ENCODE measurements around the gene TACR2.

The TACR2 gene

DNA sequence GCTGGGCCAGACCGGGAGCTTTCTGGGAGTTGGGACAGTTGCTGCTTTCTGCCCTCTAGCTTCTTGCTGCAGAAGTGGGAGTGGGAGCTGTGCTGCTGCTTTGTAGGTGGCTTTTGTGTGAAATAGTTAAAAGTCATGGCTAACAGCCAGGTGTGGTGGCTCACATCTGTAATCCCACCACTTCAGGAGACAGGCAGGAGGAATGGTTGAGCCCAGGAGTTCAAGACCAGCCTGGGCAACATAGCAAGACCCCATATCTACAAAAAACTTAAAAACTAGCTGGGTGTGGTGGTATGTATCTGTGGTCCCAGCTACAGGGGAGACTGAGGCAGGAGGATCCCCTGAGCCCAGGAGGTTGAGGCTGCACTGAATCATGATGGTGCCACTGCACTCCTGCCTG is 13.7 kb downstream of the TACR2 start:
- TF ChIP-seq, protein P1, sequence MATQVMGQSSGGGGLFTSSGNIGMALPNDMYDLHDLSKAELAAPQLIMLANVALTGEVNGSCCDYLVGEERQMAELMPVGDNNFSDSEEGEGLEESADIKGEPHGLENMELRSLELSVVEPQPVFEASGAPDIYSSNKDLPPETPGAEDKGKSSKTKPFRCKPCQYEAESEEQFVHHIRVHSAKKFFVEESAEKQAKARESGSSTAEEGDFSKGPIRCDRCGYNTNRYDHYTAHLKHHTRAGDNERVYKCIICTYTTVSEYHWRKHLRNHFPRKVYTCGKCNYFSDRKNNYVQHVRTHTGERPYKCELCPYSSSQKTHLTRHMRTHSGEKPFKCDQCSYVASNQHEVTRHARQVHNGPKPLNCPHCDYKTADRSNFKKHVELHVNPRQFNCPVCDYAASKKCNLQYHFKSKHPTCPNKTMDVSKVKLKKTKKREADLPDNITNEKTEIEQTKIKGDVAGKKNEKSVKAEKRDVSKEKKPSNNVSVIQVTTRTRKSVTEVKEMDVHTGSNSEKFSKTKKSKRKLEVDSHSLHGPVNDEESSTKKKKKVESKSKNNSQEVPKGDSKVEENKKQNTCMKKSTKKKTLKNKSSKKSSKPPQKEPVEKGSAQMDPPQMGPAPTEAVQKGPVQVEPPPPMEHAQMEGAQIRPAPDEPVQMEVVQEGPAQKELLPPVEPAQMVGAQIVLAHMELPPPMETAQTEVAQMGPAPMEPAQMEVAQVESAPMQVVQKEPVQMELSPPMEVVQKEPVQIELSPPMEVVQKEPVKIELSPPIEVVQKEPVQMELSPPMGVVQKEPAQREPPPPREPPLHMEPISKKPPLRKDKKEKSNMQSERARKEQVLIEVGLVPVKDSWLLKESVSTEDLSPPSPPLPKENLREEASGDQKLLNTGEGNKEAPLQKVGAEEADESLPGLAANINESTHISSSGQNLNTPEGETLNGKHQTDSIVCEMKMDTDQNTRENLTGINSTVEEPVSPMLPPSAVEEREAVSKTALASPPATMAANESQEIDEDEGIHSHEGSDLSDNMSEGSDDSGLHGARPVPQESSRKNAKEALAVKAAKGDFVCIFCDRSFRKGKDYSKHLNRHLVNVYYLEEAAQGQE (IDR thresholded peaks at IDR 0.05; ENCODE audit: insufficient read depth in 1 of 2, low read depth in 2 of 2, low read length in 2 of 2), result no peak
- TF ChIP-seq SIN3A (IDR thresholded peaks at IDR 0.05; ENCODE audit: borderline replicate concordance, insufficient read depth, low read length) (no peak), TAF1 (IDR thresholded peaks at IDR 0.05; ENCODE audit: borderline replicate concordance, insufficient read depth, low read length) (no peak), FOXP2 (optimal IDR thresholded peaks at IDR 0.05; ENCODE audit: borderline replicate concordance, extremely low read depth, extremely low read length, insufficient read depth) (no peak), POLR2AphosphoS5 (IDR thresholded peaks at IDR 0.05; ENCODE audit: low read depth, low read length) (no peak)

DNA sequence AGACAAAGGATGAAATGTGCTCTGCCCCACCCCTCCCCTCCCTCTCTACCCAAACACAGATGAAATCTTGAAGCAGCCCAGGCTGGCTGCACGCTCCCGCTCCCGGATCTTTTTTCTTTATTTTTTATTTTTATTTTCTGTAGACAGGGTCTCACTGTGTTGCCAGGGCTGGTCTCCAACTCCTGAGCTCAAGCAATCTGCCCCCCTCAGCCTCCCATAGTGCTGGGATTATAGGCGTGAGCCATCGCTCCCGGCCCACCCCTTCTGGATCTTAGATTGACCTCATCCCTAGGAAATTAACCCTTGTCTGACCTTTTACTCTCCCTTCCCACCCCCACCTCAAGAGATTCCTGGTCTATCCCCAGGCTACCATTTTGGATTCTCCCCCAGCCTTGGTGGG is 14.3 kb downstream of the TACR2 start:
- TF ChIP-seq SIN3A (IDR thresholded peaks at IDR 0.05; ENCODE audit: borderline replicate concordance, insufficient read depth, low read length) (no peak), FOXP2 (optimal IDR thresholded peaks at IDR 0.05; ENCODE audit: borderline replicate concordance, extremely low read depth, extremely low read length, insufficient read depth) (no peak), POLR2AphosphoS5 (IDR thresholded peaks at IDR 0.05; ENCODE audit: low read depth, low read length) (no peak), TAF1 (IDR thresholded peaks at IDR 0.05; ENCODE audit: borderline replicate concordance, insufficient read depth, low read length) (no peak)
- TF ChIP-seq, protein P1 (IDR thresholded peaks at IDR 0.05; ENCODE audit: insufficient read depth in 1 of 2, low read depth in 2 of 2, low read length in 2 of 2), result no peak

DNA sequence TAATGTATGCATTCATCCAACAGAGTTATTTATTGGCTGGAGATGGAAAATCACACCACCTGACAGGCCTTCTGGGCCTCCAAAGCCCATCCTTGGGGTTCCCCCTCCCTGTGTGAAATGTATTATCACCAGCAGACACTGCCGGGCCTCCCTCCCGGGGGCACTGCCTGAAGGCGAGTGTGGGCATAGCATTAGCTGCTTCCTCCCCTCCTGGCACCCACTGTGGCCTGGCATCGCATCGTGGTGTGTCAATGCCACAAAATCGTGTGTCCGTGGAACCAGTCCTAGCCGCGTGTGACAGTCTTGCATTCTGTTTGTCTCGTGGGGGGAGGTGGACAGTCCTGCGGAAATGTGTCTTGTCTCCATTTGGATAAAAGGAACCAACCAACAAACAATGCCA is 15.3 kb downstream of the TACR2 start:
- TF ChIP-seq, protein P1 (IDR thresholded peaks at IDR 0.05; ENCODE audit: insufficient read depth in 1 of 2, low read depth in 2 of 2, low read length in 2 of 2), result no peak
- TF ChIP-seq POLR2AphosphoS5 (IDR thresholded peaks at IDR 0.05; ENCODE audit: low read depth, low read length) (no peak), SIN3A (IDR thresholded peaks at IDR 0.05; ENCODE audit: borderline replicate concordance, insufficient read depth, low read length) (no peak), FOXP2 (optimal IDR thresholded peaks at IDR 0.05; ENCODE audit: borderline replicate concordance, extremely low read depth, extremely low read length, insufficient read depth) (no peak), TAF1 (IDR thresholded peaks at IDR 0.05; ENCODE audit: borderline replicate concordance, insufficient read depth, low read length) (no peak)

DNA sequence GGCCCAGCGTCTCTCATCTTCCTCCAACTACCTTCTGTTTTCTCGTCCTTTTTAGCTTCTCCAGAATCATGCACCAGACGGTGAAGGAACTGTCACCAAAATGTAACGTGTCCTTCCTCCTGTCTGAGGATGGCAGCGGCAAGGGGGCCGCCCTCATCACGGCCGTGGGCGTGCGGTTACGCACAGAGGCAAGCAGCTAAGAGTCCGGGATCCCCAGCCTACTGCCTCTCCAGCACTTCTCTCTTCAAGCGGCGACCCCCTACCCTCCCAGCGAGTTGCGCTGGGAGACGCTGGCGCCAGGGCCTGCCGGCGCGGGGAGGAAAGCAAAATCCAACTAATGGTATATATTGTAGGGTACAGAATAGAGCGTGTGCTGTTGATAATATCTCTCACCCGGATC is 15.8 kb downstream of the TACR2 start:
- no peak for TF ChIP-seq FOXP2 (optimal IDR thresholded peaks at IDR 0.05; ENCODE audit: borderline replicate concordance, extremely low read depth, extremely low read length, insufficient read depth)
- TF ChIP-seq, protein P1 (IDR thresholded peaks at IDR 0.05; ENCODE audit: insufficient read depth in 1 of 2, low read depth in 2 of 2, low read length in 2 of 2), result no peak
- TF ChIP-seq SIN3A (IDR thresholded peaks at IDR 0.05; ENCODE audit: borderline replicate concordance, insufficient read depth, low read length), result no peak
- no peak for TF ChIP-seq TAF1 (IDR thresholded peaks at IDR 0.05; ENCODE audit: borderline replicate concordance, insufficient read depth, low read length)
- TF ChIP-seq POLR2AphosphoS5 (IDR thresholded peaks at IDR 0.05; ENCODE audit: low read depth, low read length), result no peak

DNA sequence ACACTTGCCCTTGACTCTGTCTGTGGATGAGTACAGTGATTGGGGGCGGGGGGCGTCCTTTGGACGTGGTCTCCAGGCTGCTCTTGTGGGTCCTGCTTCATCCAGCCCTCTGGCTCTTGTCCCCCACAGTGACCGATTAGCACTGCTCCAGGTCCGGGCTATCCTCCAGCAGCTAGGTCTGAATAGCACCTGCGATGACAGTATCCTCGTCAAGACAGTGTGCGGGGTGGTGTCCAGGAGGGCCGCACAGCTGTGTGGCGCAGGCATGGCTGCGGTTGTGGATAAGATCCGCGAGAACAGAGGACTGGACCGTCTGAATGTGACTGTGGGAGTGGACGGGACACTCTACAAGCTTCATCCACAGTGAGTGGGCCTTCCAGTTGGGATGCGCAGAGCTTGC is 18.3 kb downstream of the TACR2 start:
- no peak for TF ChIP-seq FOXP2 (optimal IDR thresholded peaks at IDR 0.05; ENCODE audit: borderline replicate concordance, extremely low read depth, extremely low read length, insufficient read depth)
- no peak for TF ChIP-seq TAF1 (IDR thresholded peaks at IDR 0.05; ENCODE audit: borderline replicate concordance, insufficient read depth, low read length)
- TF ChIP-seq, protein P1 (IDR thresholded peaks at IDR 0.05; ENCODE audit: insufficient read depth in 1 of 2, low read depth in 2 of 2, low read length in 2 of 2), result no peak

All from PFSK-1 (cell line).